NCI-H2196 (cell line): ENCODE results near the gene ADGRL3.

Experiments
- DNase-seq: peaks from one replicate; lab custom pipeline; 2025; ENCODE audit not compliant: unreplicated experiment; lab: John Stamatoyannopoulos, UW

The ADGRL3 gene

GRCh38 chr4:61407642-61408618 lies 207.8 kb downstream of the ADGRL3 start:
- no peak for DNase-seq

- DNase-seq: no peak
Measured at GRCh38 chr4:61408861-61409260, 208.7 kb downstream of the ADGRL3 start.

DNA sequence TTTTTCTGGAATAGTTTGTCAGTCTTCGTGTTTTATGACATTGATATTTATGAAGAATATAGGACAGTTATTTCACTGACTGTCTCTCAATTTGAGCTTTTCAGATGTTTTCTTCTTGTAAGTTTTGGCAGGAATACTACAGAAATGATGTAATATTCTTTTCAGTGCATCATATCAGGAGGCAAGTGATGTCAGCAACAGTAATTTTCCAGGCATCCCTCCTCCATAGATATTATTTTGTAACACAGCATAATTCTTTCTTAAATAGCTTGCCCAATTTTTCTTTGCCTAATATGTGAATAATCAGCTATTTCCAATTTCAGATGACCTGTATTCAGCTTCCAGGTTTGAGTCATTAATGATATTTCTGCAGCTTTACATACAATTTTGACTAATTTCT lies 211.1 kb downstream of the ADGRL3 start:
- no peak for DNase-seq

DNA sequence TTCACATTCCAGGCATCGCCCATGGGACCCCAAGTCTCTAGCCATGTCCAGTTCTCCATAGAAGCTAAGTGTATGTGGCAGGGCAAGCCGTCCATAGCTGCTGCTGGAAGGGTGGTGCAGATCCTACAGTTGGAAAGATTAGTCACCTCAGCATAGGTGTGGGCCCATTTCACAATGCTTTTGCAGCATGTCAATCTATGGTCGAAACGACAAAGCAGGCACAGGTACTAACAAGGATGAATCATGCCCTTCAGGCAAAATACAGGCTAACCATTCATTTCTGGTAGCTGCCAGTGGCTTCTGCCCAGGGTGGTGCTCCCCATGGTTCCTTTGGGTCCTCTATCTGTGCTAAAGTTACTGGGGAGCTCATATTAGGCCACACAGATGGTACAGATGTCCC lies 225.2 kb downstream of the ADGRL3 start:
- DNase-seq: no peak

DNA sequence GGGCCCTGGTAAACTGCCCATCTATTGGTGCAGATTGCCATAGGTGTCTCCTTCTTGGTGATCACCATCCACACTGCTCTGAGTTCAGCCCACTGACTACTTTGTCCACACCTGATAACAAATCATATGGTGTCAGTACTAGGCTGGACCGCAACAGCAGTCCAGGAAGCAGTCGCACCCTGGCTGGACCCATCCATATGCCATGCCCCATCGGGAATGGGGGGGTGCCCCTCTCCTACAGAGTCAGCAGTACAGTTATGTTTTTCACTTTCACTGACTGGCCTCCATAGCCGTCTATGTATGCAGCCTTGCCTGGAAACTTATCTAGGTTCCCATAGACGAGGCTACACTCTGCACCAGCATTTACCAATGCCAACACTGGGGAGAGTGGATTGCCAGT lies 226.1 kb downstream of the ADGRL3 start:
- no peak for DNase-seq

GRCh38 chr4:61427099-61427817 lies 227.1 kb downstream of the ADGRL3 start:
- no peak for DNase-seq

GRCh38 chr4:61427818-61428495 lies 227.8 kb downstream of the ADGRL3 start:
- DNase-seq: no peak

- no peak for DNase-seq
Measured at GRCh38 chr4:61428950-61429349, 228.8 kb downstream of the ADGRL3 start.

DNA sequence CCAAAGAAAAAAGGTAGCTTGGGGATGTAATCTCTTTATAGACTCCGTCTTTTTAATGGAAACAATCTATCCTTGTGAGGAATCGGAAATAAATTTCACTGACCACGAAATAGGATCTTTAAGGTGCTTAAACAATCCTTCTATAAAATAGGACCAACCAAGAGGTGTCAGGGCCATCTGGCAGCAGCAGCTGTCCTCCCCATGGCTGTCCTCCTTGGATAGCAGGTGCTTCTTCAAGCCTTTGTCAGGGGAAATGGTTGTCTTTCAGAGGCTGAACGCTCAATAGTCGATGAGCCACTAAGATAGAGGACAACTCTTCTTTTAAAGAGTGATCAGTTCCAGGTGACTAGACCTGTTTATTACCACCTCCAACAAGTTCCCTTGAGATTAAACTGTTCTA lies 231.0 kb downstream of the ADGRL3 start:
- DNase-seq: no peak

DNA sequence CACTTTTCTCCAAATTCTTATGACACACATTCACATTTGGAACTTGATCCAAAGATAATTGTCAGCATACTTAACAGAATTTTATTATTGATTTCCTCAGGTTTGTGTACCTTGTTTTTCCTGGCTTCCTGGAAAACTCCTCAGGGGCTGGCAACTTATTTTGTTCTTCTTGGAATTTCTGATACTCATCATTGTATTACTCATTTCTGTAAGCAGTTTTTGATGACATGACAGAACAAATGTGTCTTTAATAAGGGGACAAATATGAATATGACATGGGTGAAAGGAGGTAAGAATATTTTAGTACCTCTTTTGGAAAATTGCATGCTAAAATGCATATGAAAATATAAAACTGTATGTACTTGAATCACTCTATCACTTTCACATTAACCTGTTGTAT lies 237.8 kb downstream of the ADGRL3 start:
- DNase-seq: no peak

DNA sequence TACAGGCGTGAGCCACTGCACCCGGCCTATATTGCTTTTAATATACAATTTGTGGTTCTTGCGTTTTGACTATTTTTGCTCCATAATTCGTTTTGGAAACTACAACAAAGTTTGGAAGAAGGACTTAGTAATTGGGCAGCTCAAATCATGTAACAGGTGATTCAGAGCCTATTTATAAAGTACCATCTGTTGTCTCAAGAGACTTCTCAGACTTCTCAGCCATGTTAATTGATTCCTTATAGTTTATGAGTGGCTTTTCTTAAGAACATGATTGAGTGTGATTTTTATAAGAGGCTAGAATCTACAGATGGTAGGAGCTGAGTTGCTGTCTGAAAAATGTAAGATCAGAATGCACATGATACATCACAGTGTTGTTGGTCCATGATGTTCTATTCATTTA lies 240.2 kb downstream of the ADGRL3 start:
- no peak for DNase-seq

- DNase-seq: no peak
Measured at GRCh38 chr4:61442936-61443335, 242.8 kb downstream of the ADGRL3 start.

DNA sequence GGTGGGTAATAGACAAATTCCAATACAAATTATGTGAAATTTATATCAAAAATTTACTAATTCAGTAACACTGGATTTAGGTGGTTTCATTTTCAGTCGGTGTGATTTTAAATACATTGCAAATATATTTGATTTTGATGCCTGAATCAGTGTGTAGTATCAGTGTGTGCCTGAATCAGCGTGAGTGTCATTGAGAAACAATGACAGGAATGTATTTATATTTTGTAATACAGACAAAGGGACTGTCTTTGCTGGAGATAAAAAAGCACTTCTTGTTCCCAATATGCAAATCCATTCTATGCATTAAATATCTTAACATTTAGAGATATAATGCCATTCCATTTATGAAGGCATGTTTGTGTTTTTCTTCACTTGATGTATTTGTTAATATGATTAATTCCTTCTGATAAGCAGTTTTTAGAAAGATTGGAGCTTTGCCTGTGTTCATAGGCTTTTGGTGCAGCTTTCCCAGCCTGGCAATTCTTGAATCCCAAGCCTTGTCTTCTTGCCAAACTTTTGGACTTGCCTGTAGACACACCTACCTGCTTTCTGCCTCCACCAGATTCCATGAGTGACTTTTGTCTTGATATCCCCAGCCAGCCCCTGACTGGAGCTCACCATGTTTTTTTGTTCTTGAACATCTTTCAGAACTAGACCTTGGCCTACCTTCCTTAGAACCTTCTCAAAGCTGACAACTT lies 243.8 kb downstream of the ADGRL3 start:
- DNase-seq: no peak

DNA sequence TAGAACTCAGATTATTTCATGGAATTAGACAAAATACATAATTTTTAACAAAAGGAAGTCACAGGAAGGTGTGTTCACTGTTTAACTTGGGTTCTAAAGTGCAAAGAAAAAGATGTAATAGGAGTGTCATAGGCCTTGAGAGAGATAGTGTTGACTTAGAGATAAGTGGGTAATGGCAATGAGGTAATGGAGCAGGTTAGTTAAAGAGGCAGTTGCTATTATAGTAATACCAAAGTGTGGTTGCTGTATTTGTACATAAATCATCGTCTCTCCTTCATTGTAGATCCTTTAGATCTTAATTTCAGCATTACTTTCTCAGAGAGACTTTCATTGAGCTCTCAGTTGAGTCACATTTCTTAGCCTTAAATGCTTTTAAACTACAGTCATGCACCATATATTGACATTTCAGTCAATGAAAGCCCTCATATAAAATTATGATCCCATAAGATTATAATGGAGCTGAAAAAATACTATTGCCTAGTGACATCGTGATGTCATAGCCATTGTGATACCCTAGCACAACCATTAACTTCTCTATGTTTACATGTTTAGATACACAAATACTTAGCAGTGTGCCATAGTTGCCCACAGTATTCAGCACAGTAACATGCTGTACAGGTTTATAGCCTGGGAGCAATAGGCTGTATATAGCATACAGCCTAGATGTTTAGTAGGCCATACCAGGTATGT lies 245.4 kb downstream of the ADGRL3 start:
- no peak for DNase-seq

- no peak for DNase-seq
Measured at GRCh38 chr4:61446941-61447340, 246.8 kb downstream of the ADGRL3 start.

DNA sequence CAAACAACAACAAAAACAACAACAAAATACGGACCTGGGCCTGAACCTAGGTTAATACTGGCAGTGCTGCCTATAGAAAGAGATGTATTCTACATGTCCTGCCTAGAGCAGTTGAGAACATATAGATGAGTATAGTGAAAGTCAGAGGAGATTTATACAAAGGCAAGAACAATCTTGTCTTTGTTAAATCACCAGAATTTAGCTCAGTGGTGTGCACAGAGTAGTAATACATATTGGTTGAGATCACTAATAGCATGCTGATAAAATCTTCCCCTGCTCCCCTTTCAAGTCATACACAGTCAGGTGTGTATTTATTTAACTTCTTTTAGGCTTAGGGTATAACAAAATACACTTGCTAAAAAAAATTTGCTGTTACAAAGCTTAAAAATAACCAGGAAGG lies 247.8 kb downstream of the ADGRL3 start:
- DNase-seq: no peak

DNA sequence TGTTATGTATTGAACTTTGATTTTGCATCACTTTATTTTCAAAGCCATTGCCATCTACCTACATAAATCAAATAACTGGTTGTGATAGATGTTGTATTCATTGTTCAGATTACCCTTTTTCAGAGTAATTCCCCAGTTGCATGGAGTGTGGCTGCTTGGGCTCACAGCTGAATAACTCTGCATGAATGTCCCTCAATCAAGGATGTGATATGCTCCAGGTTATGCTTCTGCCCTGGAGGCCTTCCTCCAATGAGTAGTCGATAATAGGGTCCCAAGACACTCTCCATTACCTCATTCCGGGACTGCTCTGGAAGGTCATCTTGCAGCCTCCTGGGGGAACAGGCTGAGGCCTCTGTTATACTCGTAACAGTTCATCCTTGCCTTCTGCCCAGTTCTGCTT lies 251.8 kb downstream of the ADGRL3 start:
- no peak for DNase-seq

- DNase-seq: no peak
Measured at GRCh38 chr4:61461956-61462355, 261.8 kb downstream of the ADGRL3 start.

DNA sequence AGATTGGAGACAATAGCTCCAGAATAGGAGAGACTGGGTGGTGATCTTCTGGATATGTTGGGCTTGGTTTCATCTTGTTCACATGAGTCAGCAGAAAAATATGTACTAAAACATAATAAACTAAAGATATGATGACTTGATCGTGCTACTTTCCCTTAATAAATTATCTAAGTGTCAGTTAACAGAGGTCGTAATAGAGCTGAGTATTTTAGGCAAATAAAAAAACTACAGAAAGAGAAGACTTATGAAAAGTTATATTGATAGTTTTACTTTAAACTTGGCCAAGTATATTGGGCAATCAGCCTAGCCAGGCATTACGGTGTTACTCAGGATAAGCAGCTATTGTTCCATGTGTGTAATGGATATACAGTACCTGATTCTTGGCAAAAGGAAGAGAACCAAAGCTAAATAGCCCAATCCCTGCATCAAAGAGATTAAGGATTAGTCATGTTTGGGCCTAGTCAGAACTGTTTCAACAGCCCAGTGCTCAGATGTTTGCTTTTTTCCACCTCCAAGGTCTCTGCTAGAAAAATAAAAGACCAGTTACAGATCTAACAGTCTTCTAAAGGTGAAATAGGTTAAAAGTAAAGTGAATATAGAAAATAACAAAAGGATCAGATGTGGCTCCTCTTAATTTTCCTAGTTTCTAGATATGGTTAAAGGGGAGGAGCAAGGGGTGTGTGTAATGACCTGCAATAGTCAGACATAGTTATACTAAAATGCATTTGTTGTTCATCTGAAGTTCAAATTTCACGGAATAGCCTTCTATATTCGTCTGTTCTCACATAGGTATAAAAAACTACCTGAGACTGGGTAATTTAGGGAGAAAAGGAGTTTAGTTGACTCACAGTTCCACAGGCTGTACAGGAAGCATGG lies 262.6 kb downstream of the ADGRL3 start:
- no peak for DNase-seq
